SK-N-SH treated with all-trans-retinoic acid at 6 μM for 48 hours (cell line): ENCODE measurements around the gene OLA1.

Source experiments
- ARNTL ChIP-seq: fragments of 450-650 bp; formaldehyde crosslinking; IDR thresholded peaks from 2 replicates; pipeline ENCODE4 v1.5.0; 2020; ENCODE audit warnings: low read depth, mild to moderate bottlenecking, moderate library complexity, borderline replicate concordance
- BACH2 ChIP-seq: fragments of 250-450 bp; sonication (Bioruptor Pico); IDR thresholded peaks from 2 replicates; pipeline ENCODE4 v1.9.0; 2021; ENCODE audit warnings: mild to moderate bottlenecking, borderline replicate concordance
- CSDC2 ChIP-seq: fragments of 250-450 bp; sonication (Bioruptor Pico); IDR thresholded peaks from 2 replicates; pipeline ENCODE4 v1.5.0; 2020; ENCODE audit warnings: mild to moderate bottlenecking, moderate library complexity
- ESRRG ChIP-seq: fragments of 250-450 bp; sonication (Bioruptor Pico); IDR thresholded peaks from 2 replicates; pipeline ENCODE4 v1.6.1; 2021; ENCODE audit warnings: mild to moderate bottlenecking
- RARB ChIP-seq: fragments of 250-450 bp; sonication (Bioruptor Pico); IDR thresholded peaks from 2 replicates; pipeline ENCODE4 v1.8.0; 2021; ENCODE audit warnings: mild to moderate bottlenecking, moderate library complexity
- SNAI2 ChIP-seq: fragments of 250-450 bp; sonication (Bioruptor Pico); IDR thresholded peaks from 2 replicates; pipeline ENCODE4 v1.5.0; 2020; ENCODE audit warnings: mild to moderate bottlenecking, moderate library complexity
- TCF4 ChIP-seq: fragments of 250-450 bp; sonication (Bioruptor Pico); IDR thresholded peaks from 2 replicates; pipeline ENCODE4 v1.8.0; 2021; ENCODE audit warnings: mild to moderate bottlenecking, moderate library complexity, borderline replicate concordance
- TF ChIP-seq, protein P1 (sequence below): fragments of 250-450 bp; sonication (Bioruptor Pico); IDR thresholded peaks from 2 replicates; pipeline ENCODE4 v1.8.0; 2021; ENCODE audit warnings: low read depth, mild to moderate bottlenecking, moderate library complexity, borderline replicate concordance
- TF ChIP-seq, protein P2 (sequence below): fragments of 250-450 bp; sonication (Bioruptor Pico); IDR thresholded peaks from 2 replicates; pipeline ENCODE4 v1.5.0; 2020; ENCODE audit warnings: mild to moderate bottlenecking, moderate library complexity
- TF ChIP-seq, protein P3 (sequence below): fragments of 250-450 bp; sonication (Bioruptor Pico); IDR thresholded peaks from 2 replicates; pipeline ENCODE4 v1.5.1; 2020; ENCODE audit warnings: low read depth, mild to moderate bottlenecking, moderate library complexity
- TF ChIP-seq, protein P4 (sequence below): fragments of 250-450 bp; sonication (Bioruptor Pico); IDR thresholded peaks from 2 replicates; pipeline ENCODE4 v1.8.0; 2020; ENCODE audit warnings: mild to moderate bottlenecking, moderate library complexity, borderline replicate concordance

DNA sequence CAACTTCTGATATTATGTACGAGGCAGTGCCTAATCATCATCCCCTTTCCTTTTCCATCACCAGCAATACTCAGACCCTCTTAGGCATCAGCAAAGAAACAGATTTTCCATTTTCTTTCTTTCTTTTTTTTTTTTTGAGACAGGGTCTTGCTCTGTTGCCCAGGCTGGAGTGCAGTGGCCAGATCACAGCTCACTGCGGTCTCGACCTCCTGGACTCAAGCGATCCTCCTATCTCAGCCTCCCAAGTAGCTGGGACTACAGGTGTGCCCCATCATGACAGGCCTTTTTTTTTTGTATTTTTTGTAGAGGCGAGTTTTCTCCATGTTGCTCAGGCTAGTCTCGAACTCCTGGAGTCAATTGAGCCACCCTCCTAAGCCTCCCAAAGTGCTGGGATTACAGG lies 5.9 kb upstream of the OLA1 start:
- TF ChIP-seq TCF4 (CRISPR knock-in tag) (no peak), RARB (CRISPR knock-in tag) (no peak), CSDC2 (no peak), ARNTL (no peak), ESRRG (CRISPR knock-in tag) (no peak), BACH2 (CRISPR knock-in tag) (no peak), SNAI2 (CRISPR knock-in tag) (no peak)
- TF ChIP-seq, protein P1, sequence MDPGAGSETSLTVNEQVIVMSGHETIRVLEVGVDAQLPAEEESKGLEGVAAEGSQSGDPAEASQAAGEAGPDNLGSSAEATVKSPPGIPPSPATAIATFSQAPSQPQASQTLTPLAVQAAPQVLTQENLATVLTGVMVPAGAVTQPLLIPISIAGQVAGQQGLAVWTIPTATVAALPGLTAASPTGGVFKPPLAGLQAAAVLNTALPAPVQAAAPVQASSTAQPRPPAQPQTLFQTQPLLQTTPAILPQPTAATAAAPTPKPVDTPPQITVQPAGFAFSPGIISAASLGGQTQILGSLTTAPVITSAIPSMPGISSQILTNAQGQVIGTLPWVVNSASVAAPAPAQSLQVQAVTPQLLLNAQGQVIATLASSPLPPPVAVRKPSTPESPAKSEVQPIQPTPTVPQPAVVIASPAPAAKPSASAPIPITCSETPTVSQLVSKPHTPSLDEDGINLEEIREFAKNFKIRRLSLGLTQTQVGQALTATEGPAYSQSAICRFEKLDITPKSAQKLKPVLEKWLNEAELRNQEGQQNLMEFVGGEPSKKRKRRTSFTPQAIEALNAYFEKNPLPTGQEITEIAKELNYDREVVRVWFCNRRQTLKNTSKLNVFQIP = no peak
- TF ChIP-seq, protein P2, sequence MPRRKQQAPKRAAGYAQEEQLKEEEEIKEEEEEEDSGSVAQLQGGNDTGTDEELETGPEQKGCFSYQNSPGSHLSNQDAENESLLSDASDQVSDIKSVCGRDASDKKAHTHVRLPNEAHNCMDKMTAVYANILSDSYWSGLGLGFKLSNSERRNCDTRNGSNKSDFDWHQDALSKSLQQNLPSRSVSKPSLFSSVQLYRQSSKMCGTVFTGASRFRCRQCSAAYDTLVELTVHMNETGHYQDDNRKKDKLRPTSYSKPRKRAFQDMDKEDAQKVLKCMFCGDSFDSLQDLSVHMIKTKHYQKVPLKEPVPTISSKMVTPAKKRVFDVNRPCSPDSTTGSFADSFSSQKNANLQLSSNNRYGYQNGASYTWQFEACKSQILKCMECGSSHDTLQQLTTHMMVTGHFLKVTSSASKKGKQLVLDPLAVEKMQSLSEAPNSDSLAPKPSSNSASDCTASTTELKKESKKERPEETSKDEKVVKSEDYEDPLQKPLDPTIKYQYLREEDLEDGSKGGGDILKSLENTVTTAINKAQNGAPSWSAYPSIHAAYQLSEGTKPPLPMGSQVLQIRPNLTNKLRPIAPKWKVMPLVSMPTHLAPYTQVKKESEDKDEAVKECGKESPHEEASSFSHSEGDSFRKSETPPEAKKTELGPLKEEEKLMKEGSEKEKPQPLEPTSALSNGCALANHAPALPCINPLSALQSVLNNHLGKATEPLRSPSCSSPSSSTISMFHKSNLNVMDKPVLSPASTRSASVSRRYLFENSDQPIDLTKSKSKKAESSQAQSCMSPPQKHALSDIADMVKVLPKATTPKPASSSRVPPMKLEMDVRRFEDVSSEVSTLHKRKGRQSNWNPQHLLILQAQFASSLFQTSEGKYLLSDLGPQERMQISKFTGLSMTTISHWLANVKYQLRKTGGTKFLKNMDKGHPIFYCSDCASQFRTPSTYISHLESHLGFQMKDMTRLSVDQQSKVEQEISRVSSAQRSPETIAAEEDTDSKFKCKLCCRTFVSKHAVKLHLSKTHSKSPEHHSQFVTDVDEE (CRISPR knock-in tag) = no peak
- TF ChIP-seq, protein P3, sequence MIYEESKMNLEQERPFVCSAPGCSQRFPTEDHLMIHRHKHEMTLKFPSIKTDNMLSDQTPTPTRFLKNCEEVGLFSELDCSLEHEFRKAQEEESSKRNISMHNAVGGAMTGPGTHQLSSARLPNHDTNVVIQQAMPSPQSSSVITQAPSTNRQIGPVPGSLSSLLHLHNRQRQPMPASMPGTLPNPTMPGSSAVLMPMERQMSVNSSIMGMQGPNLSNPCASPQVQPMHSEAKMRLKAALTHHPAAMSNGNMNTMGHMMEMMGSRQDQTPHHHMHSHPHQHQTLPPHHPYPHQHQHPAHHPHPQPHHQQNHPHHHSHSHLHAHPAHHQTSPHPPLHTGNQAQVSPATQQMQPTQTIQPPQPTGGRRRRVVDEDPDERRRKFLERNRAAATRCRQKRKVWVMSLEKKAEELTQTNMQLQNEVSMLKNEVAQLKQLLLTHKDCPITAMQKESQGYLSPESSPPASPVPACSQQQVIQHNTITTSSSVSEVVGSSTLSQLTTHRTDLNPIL (CRISPR knock-in tag) = no peak
- TF ChIP-seq, protein P4, sequence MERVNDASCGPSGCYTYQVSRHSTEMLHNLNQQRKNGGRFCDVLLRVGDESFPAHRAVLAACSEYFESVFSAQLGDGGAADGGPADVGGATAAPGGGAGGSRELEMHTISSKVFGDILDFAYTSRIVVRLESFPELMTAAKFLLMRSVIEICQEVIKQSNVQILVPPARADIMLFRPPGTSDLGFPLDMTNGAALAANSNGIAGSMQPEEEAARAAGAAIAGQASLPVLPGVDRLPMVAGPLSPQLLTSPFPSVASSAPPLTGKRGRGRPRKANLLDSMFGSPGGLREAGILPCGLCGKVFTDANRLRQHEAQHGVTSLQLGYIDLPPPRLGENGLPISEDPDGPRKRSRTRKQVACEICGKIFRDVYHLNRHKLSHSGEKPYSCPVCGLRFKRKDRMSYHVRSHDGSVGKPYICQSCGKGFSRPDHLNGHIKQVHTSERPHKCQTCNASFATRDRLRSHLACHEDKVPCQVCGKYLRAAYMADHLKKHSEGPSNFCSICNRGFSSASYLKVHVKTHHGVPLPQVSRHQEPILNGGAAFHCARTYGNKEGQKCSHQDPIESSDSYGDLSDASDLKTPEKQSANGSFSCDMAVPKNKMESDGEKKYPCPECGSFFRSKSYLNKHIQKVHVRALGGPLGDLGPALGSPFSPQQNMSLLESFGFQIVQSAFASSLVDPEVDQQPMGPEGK (CRISPR knock-in tag) = no peak
